Measurements from ENCODE around the gene FES. TPM values are rescaled to one million over a fixed set of nuclear protein-coding genes. Genes with fewer than 3 reads are reported as not detected.
"Not testable (repeated sequence)": the region's sequence is repeated elsewhere in the genome, so short reads cannot be mapped to it uniquely, and the experiment has no call there.

The FES gene
- 3.7 TPM for total RNA-seq

GRCh38 chr15:90883976-90884718 is at the start of gene FES:
Gene FES, plus strand, starts transcription at chr15:90884504. Its CDS starts 542 bp downstream, at chr15:90885046.
- DNase-seq (ENCODE audit: low spot score in 2 of 2) (peak; percentile 43 to 56), FAIRE-seq (no peak)

GRCh38 chr15:90834626-90835025 is 49.7 kb upstream of the FES start:
- DNase-seq (ENCODE audit: low spot score in 2 of 2) (no peak), FAIRE-seq (no peak)

GRCh38 chr15:90836296-90836871 is 47.9 kb upstream of the FES start:
- DNase-seq (ENCODE audit: low spot score in 2 of 2): no peak
- no peak for FAIRE-seq

GRCh38 chr15:90837094-90837493 is 47.2 kb upstream of the FES start:
- FAIRE-seq (no peak), DNase-seq (ENCODE audit: low spot score in 2 of 2) (no peak)

GRCh38 chr15:90838139-90838538 is 46.2 kb upstream of the FES start:
- no peak for FAIRE-seq

GRCh38 chr15:90838544-90838943 is 45.8 kb upstream of the FES start:
- FAIRE-seq (no peak), DNase-seq (ENCODE audit: low spot score in 2 of 2) (no peak)

More at GRCh38 chr15:90838139-90838538, 46.2 kb upstream of the FES start:
- DNase-seq (ENCODE audit: low spot score in 2 of 2): no peak

GRCh38 chr15:90839187-90840071 is 44.9 kb upstream of the FES start:
- DNase-seq (ENCODE audit: low spot score in 2 of 2): peak in 1 of 2 donors; percentile 54
- FAIRE-seq: no peak

GRCh38 chr15:90840157-90840855 is 44.0 kb upstream of the FES start:
- no peak for FAIRE-seq
- no peak for DNase-seq (ENCODE audit: low spot score in 2 of 2)

- DNase-seq (ENCODE audit: low spot score in 2 of 2): no peak
Observed at GRCh38 chr15:90840954-90841353, 43.4 kb upstream of the FES start.

GRCh38 chr15:90844696-90845095 is 39.6 kb upstream of the FES start:
- FAIRE-seq (no peak), DNase-seq (ENCODE audit: low spot score in 2 of 2) (no peak)

More at GRCh38 chr15:90840954-90841353, 43.4 kb upstream of the FES start:
- FAIRE-seq: no peak

- FAIRE-seq: no peak
- no peak for DNase-seq (ENCODE audit: low spot score in 2 of 2)
Observed at GRCh38 chr15:90845201-90845949, 38.9 kb upstream of the FES start.

- FAIRE-seq: not testable (repeated sequence)
Observed at GRCh38 chr15:90849424-90849823, 34.9 kb upstream of the FES start.

GRCh38 chr15:90851114-90851513 is 33.2 kb upstream of the FES start:
- FAIRE-seq: no peak
- DNase-seq (ENCODE audit: low spot score in 2 of 2): no peak

More at GRCh38 chr15:90849424-90849823, 34.9 kb upstream of the FES start:
- DNase-seq (ENCODE audit: low spot score in 2 of 2): not testable (repeated sequence)

GRCh38 chr15:90851940-90852339 is 32.4 kb upstream of the FES start:
- no peak for FAIRE-seq

GRCh38 chr15:90855139-90855538 is 29.2 kb upstream of the FES start:
- FAIRE-seq (no peak), DNase-seq (ENCODE audit: low spot score in 2 of 2) (no peak)

More at GRCh38 chr15:90851940-90852339, 32.4 kb upstream of the FES start:
- DNase-seq (ENCODE audit: low spot score in 2 of 2): no peak

- FAIRE-seq (no peak), DNase-seq (ENCODE audit: low spot score in 2 of 2) (no peak)
Observed at GRCh38 chr15:90857337-90857736, 27.0 kb upstream of the FES start.

- no peak for DNase-seq (ENCODE audit: low spot score in 2 of 2)
- no peak for FAIRE-seq
Observed at GRCh38 chr15:90857883-90858443, 26.3 kb upstream of the FES start.

GRCh38 chr15:90859234-90860131 is 24.8 kb upstream of the FES start:
- DNase-seq (ENCODE audit: low spot score in 2 of 2) (no peak), FAIRE-seq (no peak)
